CD14-positive monocyte (primary cell): ENCODE data around the gene HLA-DRB1. TPM values are rescaled to one million over a fixed set of nuclear protein-coding genes. Genes with fewer than 3 reads are reported as not detected.

Experiments used
- DNase-seq, 3 donors: peaks; one replicate each; pipeline ENCODE4 v3.0.0-alpha.2; 2011 to 2022
- H2AFZ ChIP-seq: 2 replicates; pipeline ENCODE4 v1.6.0; 2012; ENCODE audit warnings: mild to moderate bottlenecking, low read depth, low read length, inconsistent platforms; ENCODE audit not compliant: insufficient read depth, poor library complexity, severe bottlenecking
- H3K27ac ChIP-seq, 2 donors: 1 replicate in 1 of 2; 2 replicates in 1 of 2; pipeline ENCODE4 v1.5.1; 2012 to 2013; ENCODE audit warnings: low read length in 2 of 2, control low read depth in 1 of 2, inconsistent platforms in 1 of 2, low read depth in 1 of 2, mild to moderate bottlenecking in 1 of 2
- H3K27me3 ChIP-seq, 2 donors: one replicate each; pipeline versions ENCODE4 v1.6.0 to v1.6.1; 2011 to 2013; ENCODE audit warnings: low read length in 2 of 2; ENCODE audit not compliant: control insufficient read depth in 2 of 2, insufficient read depth in 2 of 2
- H3K36me3 ChIP-seq, 2 donors: replicated peaks in 1 of 2; 1 replicate in 1 of 2; 2 replicates in 1 of 2; pipeline versions ENCODE4 v1.5.1 to v1.6.1; 2012 to 2013; ENCODE audit warnings: low read length in 2 of 2, control low read depth in 1 of 2, inconsistent platforms in 1 of 2, mild to moderate bottlenecking in 1 of 2; ENCODE audit not compliant: insufficient read depth in 2 of 2, control insufficient read depth in 1 of 2
- H3K4me1 ChIP-seq, 2 donors: 1 replicate in 1 of 2; 2 replicates in 1 of 2; pipeline versions ENCODE4 v1.5.1 to v1.6.1; 2012 to 2013; ENCODE audit warnings: low read length in 2 of 2, control low read depth in 1 of 2, inconsistent platforms in 1 of 2, mild to moderate bottlenecking in 1 of 2, moderate library complexity in 1 of 2; ENCODE audit not compliant: insufficient read depth in 2 of 2, control insufficient read depth in 1 of 2
- H3K4me2 ChIP-seq: replicated peaks from 2 replicates; pipeline ENCODE3; 2012; ENCODE audit warnings: low read length, moderate library complexity, mild to moderate bottlenecking; ENCODE audit not compliant: poor library complexity, severe bottlenecking; ENCODE audit errors: extremely low read depth
- H3K4me3 ChIP-seq, 3 experiments: fragments of 200-600 bp in 1 of 3; sonication (generic) in 1 of 3; replicated peaks in 1 of 3; 1 replicate in 2 of 3; 2 replicates in 1 of 3; pipeline ENCODE4 v1.5.1; 2011 to 2013; ENCODE audit warnings: low read length in 3 of 3, mild to moderate bottlenecking in 3 of 3, control low read depth in 2 of 3, low read depth in 2 of 3, inconsistent platforms in 1 of 3, moderate library complexity in 1 of 3
- H3K79me2 ChIP-seq: 2 replicates; pipeline ENCODE4 v1.6.0; 2012; ENCODE audit warnings: mild to moderate bottlenecking, control low read depth, inconsistent platforms, low read length, moderate library complexity; ENCODE audit not compliant: insufficient read depth
- H3K9ac ChIP-seq: 2 replicates; pipeline ENCODE4 v1.6.0; 2017; ENCODE audit warnings: low read length, mild to moderate bottlenecking; ENCODE audit not compliant: insufficient read depth, poor library complexity, severe bottlenecking
- H3K9me3 ChIP-seq, 2 donors: replicated peaks in 1 of 2; 1 replicate in 1 of 2; 2 replicates in 1 of 2; pipeline versions ENCODE4 v1.5.1 to v1.6.1; 2012 to 2013; ENCODE audit warnings: low read length in 2 of 2, control low read depth in 1 of 2; ENCODE audit not compliant: control insufficient read depth in 1 of 2, insufficient read depth in 1 of 2
- H4K20me1 ChIP-seq: 2 replicates; pipeline ENCODE4 v1.6.0; 2012; ENCODE audit warnings: mild to moderate bottlenecking, low read length, control low read depth, moderate library complexity; ENCODE audit not compliant: insufficient read depth
- H3K27ac Mint-ChIP-seq, 7 donors: one replicate each; pipeline ENCODE4 v1.8.0; 2020; ENCODE audit warnings: mild to moderate bottlenecking in 7 of 7, mixed read lengths in 7 of 7, moderate library complexity in 6 of 7, inconsistent platforms in 2 of 7
- H3K27me3 Mint-ChIP-seq, 3 donors: one replicate each; pipeline ENCODE4 v1.8.0; 2021 to 2022; ENCODE audit warnings: low read depth in 3 of 3, mild to moderate bottlenecking in 3 of 3, mixed read lengths in 3 of 3, moderate library complexity in 3 of 3, inconsistent platforms in 1 of 3
- H3K36me3 Mint-ChIP-seq, 2 donors: one replicate each; pipeline ENCODE4 v1.8.0; 2020; ENCODE audit warnings: mixed read lengths in 2 of 2, inconsistent platforms in 1 of 2, mild to moderate bottlenecking in 1 of 2
- H3K4me1 Mint-ChIP-seq: one replicate; pipeline ENCODE4 v1.8.0; 2020; ENCODE audit warnings: mild to moderate bottlenecking, mixed read lengths
- H3K4me3 Mint-ChIP-seq, 2 donors: one replicate each; pipeline ENCODE4 v1.8.0; 2020; ENCODE audit warnings: mild to moderate bottlenecking in 2 of 2, mixed read lengths in 2 of 2, moderate library complexity in 1 of 2
- H3K9me3 Mint-ChIP-seq, 7 donors: one replicate each; pipeline ENCODE4 v1.8.0; 2020 to 2022; ENCODE audit warnings: mixed read lengths in 7 of 7, mild to moderate bottlenecking in 6 of 7, moderate library complexity in 6 of 7, inconsistent platforms in 2 of 7
- WGBS: methylation state at CpG from one replicate; pipeline ENCODE4 v1.1.5; 2013; ENCODE audit warnings: missing lambda C conversion rate; ENCODE audit not compliant: insufficient coverage; 5-methylcytosine and 5-hydroxymethylcytosine counted together
- intact Hi-C, 2 donors: fragments of 100-400 bp; cut with micrococcal nuclease; formaldehyde crosslinking; loops; one replicate each; pipeline versions ENCODE4 v1.15.0 to v1.15.1; 2023
- polyA plus RNA-seq, 3 donors: library from polyadenylated mRNA; depleted of rRNA in 1 of 3; unstranded in 2 of 3; stranded (reverse) in 1 of 3; fragments of 300-500 nt in 2 of 3; fragments of >200 nt in 1 of 3; fragmentation: Illumina TruSeq in 2 of 3; gene quantifications; 1 replicate in 2 of 3; 2 replicates in 1 of 3; pipeline ENCODE4 v1.2.3, GENCODE V29; 2012 to 2021
- TF ChIP-seq, protein P1 (sequence below): fragments of 200-600 bp; IDR thresholded peaks from one replicate; pipeline ENCODE4 v1.8.0; 2022; ENCODE audit warnings: antibody characterized with exemption, mild to moderate bottlenecking

HLA-DRB1 gene
- polyA plus RNA-seq, 3 donors, result 928 to 2,792 (median 2,645) TPM

DNA sequence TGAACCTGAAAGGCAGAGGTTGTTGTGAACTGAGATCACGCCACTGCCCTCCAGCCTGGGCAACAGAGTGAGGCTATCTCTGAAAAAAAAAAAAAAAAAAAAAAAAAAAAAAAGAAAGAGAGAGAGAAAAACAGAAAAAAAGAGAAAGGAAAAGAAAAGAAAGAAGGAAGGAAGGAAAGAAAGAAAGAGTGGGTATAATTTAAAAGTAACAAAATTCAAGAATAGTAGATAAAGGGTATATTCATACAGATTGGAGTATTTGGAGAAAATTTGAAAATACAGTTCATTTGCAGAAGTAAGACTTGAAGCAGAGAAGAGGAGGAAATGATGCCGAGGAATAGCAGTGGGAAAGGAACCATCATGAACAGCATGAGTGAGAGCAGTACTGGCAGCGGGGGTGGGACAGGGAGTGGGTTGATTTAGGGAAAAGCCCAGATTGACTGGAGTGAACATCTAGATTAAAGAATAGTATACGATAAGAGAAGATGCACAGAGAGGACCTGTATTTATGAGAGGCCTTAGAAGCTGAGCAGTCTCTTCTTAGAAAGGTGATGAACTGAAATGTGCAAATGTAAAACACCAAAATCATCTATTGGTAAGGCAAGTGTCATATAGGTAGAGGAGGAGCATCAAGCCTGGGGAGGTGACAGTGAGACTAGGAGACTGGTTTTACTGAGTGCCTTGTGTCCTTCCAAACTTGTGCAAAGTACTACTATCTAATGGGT is 17.8 kb upstream of the HLA-DRB1 start:
- Histone ChIP-seq H3K4me2 (no peak overlapping the region), H3K4me1 (peaks cover 37 to 38% of the 10 kb centered on the region in 2 donors), H3K9ac (no peak overlapping the region), H3K4me3 (no peak overlapping the region), H4K20me1 (no peaks in the 10 kb centered on the region), H3K27ac (peak overlapping the region; percentile 15 to 98), H2AFZ (no peak overlapping the region), H3K36me3 (no peaks in the 10 kb centered on the region), H3K79me2 (no peaks in the 10 kb centered on the region), H3K9me3 (no peaks in the 10 kb centered on the region), H3K27me3 (no peaks in the 10 kb centered on the region)
- Mint-ChIP-seq H3K4me1 (peaks cover 45% of the 10 kb centered on the region), H3K27ac (peak overlapping the region in 5 of 7 donors; percentile 82 to 97 (median 93)), H3K9me3 (peaks cover 0 to 4% (median 0%) of the 10 kb centered on the region in 7 donors), H3K36me3 (peaks cover 0 to 10% of the 10 kb centered on the region in 2 donors), H3K4me3 (no peak overlapping the region), H3K27me3 (peaks cover 0 to 7% (median 0%) of the 10 kb centered on the region in 3 donors)
- intact Hi-C loops, result no loop called here
- 60% methylated on average over 2 of the region's 4 CpGs for WGBS
- peak in 2 of 3 donors; percentile 42 to 71 for DNase-seq
- TF ChIP-seq, protein P1, sequence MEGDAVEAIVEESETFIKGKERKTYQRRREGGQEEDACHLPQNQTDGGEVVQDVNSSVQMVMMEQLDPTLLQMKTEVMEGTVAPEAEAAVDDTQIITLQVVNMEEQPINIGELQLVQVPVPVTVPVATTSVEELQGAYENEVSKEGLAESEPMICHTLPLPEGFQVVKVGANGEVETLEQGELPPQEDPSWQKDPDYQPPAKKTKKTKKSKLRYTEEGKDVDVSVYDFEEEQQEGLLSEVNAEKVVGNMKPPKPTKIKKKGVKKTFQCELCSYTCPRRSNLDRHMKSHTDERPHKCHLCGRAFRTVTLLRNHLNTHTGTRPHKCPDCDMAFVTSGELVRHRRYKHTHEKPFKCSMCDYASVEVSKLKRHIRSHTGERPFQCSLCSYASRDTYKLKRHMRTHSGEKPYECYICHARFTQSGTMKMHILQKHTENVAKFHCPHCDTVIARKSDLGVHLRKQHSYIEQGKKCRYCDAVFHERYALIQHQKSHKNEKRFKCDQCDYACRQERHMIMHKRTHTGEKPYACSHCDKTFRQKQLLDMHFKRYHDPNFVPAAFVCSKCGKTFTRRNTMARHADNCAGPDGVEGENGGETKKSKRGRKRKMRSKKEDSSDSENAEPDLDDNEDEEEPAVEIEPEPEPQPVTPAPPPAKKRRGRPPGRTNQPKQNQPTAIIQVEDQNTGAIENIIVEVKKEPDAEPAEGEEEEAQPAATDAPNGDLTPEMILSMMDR, result no peak

DNA sequence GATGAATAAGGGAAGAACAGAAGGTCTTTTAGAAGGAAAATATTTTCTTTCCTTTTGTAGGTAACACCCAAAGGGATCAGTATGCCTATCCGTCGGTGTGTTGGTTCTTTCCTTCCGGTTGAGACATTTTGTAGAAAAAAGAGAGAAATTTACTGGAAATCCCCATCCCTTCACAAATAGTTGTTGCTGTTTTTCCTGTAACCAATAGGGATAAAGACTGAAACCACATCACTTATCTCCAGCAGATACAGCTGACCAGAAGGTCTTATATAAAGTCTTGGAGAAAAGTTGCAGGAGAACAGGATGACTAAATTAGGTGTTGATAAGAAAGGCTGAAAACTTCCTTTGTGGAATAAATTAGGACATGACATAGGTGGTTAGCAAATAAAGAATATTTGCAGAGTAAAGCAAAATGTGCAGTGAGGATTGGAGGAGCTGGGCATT is 14.8 kb upstream of the HLA-DRB1 start:
- Mint-ChIP-seq H3K4me1 (peaks cover 55% of the 10 kb centered on the region), H3K4me3 (peak overlapping the region; percentile 34 to 72), H3K9me3 (peaks cover 0 to 6% (median under 1%) of the 10 kb centered on the region in 7 donors), H3K27ac (peak overlapping the region in 6 of 7 donors; percentile 97 to 100 (median 98)), H3K27me3 (peaks cover 0 to 7% (median 0%) of the 10 kb centered on the region in 3 donors), H3K36me3 (peaks cover 0 to 5% of the 10 kb centered on the region in 2 donors)
- peak overlapping the region; percentile 37 for H3K4me2 ChIP-seq
- no peaks in the 10 kb centered on the region for H4K20me1 ChIP-seq
- H3K9me3 ChIP-seq, result no peaks in the 10 kb centered on the region
- H2AFZ ChIP-seq, result no peak overlapping the region
- DNase-seq, result peak; percentile 56 to 83 (median 71)
- intact Hi-C loops, result no loop called here
- H3K4me1 ChIP-seq, result peaks cover 31 to 32% of the 10 kb centered on the region in 2 donors
- no CpG with 5 or more reads among the region's 3 CpGs for WGBS
- H3K9ac ChIP-seq, result peak overlapping the region; percentile 56
- no peaks in the 10 kb centered on the region for H3K27me3 ChIP-seq
- H3K36me3 ChIP-seq, result no peaks in the 10 kb centered on the region
- TF ChIP-seq, protein P1, result no peak
- peak overlapping the region; percentile 46 to 90 for H3K27ac ChIP-seq
- peak overlapping the region; percentile 4 to 36 (median 21) for H3K4me3 ChIP-seq
- H3K79me2 ChIP-seq, result no peaks in the 10 kb centered on the region
